Measurements from ENCODE around the gene TIAM1.

DNA sequence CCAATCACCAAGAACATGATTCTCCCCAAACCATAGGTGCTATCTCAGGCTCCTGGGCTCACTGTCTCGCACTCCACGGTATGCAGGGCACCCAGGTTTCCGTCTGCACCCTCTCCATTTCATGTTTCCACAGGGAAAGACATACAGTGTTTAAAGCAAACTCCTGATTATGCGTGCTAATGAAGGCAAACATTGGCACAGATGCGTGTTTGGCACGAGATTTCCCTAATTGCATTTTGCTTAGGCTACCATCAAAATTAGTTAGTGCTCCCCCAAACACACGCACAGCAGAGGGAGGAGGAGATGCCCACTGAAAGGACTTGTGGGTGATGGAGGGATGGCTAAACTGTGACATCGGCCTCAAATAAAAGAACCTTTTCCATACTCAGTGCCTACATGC, 32.2 kb upstream of the TIAM1 start:
- TF ChIP-seq EZH2 (IDR thresholded peaks at IDR 0.05; ENCODE audit: low read depth, low read length, severe bottlenecking) = no peak
- no peak for TF ChIP-seq POLR2AphosphoS5 (IDR thresholded peaks at IDR 0.05; ENCODE audit: low read depth, low read length)
- TF ChIP-seq, protein P1, sequence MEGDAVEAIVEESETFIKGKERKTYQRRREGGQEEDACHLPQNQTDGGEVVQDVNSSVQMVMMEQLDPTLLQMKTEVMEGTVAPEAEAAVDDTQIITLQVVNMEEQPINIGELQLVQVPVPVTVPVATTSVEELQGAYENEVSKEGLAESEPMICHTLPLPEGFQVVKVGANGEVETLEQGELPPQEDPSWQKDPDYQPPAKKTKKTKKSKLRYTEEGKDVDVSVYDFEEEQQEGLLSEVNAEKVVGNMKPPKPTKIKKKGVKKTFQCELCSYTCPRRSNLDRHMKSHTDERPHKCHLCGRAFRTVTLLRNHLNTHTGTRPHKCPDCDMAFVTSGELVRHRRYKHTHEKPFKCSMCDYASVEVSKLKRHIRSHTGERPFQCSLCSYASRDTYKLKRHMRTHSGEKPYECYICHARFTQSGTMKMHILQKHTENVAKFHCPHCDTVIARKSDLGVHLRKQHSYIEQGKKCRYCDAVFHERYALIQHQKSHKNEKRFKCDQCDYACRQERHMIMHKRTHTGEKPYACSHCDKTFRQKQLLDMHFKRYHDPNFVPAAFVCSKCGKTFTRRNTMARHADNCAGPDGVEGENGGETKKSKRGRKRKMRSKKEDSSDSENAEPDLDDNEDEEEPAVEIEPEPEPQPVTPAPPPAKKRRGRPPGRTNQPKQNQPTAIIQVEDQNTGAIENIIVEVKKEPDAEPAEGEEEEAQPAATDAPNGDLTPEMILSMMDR (IDR thresholded peaks at IDR 0.05; ENCODE audit: control extremely low read depth in 1 of 3, insufficient read depth in 1 of 3, low read depth in 1 of 3, low read length in 3 of 3) = no peak
- no peak for TF ChIP-seq GTF2F1 (IDR thresholded peaks at IDR 0.05; ENCODE audit: borderline replicate concordance, low read depth, low read length)
- no peak for TF ChIP-seq FOSL1 (IDR thresholded peaks at IDR 0.05; ENCODE audit: insufficient read depth, low read depth, low read length)
